ENCODE measurements around the gene LAMB4. TPM values are rescaled to one million over a fixed set of nuclear protein-coding genes. Genes with fewer than 3 reads are reported as not detected.
A peak's percentile ranks its signal among the peaks of the same experiment; 100 is the strongest.

Gene LAMB4
- total RNA-seq, 2 donors from 2014 or later, result not detected

DNA sequence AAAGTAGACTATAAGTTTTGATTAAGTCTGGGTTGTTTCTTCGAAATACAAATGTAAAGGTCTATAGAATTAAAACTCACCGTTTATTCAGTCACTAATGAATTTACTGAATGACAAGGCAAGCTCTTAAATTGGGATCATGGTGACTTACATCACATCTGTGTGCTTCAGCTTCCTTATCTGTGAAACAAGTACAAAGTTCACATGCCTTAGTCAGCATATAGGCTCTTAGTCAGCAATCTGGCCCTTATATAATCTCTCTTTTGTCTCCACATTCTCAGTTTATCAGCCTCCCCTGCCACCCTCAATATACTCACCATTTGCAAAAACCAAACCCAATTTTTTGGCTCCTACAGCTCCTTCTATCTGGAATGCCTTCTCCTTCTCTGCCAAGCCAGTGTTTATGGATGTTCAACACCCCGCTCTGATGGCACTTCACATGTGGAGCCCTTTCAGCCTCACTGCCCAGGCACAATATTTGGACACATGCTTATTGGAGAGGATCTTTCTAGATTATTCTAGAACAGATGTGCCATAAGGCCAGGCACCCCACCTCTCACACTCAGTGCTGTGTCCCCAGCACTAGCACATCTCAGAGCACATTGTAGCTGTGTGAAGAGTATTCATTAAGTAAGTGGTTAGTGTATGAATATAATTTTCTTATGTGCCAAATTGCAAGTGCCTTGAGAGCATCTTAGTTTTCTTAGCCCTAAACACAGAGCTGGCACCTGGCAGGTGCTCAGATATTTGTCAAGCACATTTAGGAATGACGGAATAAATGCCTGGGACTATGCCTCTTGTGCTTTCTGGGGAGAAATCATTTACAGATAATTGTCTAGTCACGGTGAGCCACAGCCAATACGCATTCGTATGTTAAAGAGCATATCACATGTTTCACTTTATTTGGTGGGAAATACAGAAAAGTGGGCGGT is 117.4 kb downstream of the LAMB4 start:
- Mint-ChIP-seq H3K36me3 (no peaks in the 10 kb centered on the region), H3K4me3 (no peak overlapping the region), H3K27ac (no peak overlapping the region), H3K27me3 (peaks cover 2 to 10% of the 10 kb centered on the region in 2 donors), H3K4me1 (ENCODE audit: low read depth in 2 of 2) (no peaks in the 10 kb centered on the region), H3K9me3 (no peaks in the 10 kb centered on the region)
- DNase-seq (ENCODE audit: low spot score) (no peak), ATAC-seq (no peak)

DNA sequence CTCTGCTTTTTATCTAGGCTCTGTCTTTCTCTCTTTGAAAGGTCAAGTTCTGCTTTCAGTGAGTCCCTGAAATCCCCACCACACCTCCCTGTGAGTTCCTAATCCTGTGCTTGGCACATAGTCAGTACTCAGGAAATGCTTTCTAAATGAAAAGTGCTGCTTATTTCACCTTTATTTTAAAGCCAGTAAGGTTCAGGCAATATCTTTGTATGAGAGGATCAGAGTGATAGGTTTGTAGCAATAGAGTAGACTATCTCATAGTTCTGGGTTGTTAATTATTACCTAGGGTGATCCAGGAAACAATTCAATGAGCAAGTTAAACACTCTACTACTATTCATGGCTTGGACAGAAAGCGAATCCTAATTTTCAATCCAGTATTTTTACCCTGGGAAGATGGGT is 119.8 kb downstream of the LAMB4 start:
- no peak for DNase-seq (ENCODE audit: low spot score)
- no peak overlapping the region for H3K4me3 Mint-ChIP-seq
- H3K27ac Mint-ChIP-seq, result no peak overlapping the region
- H3K36me3 Mint-ChIP-seq, result no peaks in the 10 kb centered on the region
- ATAC-seq, result no peak
- peaks cover 19 to 20% of the 10 kb centered on the region in 2 donors for H3K27me3 Mint-ChIP-seq
- H3K4me1 Mint-ChIP-seq (ENCODE audit: low read depth in 2 of 2), result no peaks in the 10 kb centered on the region
- no peaks in the 10 kb centered on the region for H3K9me3 Mint-ChIP-seq

DNA sequence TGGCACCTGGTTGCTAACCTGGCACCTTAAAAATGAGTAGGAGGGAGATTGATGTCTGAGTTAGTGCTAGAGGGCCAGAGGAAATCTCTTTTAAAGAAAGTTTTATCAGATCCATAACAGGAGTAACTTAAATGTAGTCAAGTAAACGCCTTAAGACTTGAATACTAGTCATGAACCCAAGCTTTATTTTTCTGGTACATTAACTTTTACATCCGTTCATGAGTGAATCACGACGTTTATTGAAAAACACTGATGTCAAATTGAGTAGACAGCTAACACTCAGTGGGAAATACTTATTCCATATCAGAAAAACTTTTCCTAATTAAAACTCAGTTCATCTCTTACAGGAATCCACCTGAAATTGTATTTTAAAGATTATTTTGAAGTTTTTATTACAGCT is 120.3 kb downstream of the LAMB4 start:
- H3K4me3 Mint-ChIP-seq, result no peak overlapping the region
- no peaks in the 10 kb centered on the region for H3K36me3 Mint-ChIP-seq
- no peaks in the 10 kb centered on the region for H3K4me1 Mint-ChIP-seq (ENCODE audit: low read depth in 2 of 2)
- ATAC-seq (no peak), DNase-seq (ENCODE audit: low spot score) (no peak)
- no peaks in the 10 kb centered on the region for H3K9me3 Mint-ChIP-seq
- peaks cover 23 to 25% of the 10 kb centered on the region in 2 donors for H3K27me3 Mint-ChIP-seq
- no peak overlapping the region for H3K27ac Mint-ChIP-seq

DNA sequence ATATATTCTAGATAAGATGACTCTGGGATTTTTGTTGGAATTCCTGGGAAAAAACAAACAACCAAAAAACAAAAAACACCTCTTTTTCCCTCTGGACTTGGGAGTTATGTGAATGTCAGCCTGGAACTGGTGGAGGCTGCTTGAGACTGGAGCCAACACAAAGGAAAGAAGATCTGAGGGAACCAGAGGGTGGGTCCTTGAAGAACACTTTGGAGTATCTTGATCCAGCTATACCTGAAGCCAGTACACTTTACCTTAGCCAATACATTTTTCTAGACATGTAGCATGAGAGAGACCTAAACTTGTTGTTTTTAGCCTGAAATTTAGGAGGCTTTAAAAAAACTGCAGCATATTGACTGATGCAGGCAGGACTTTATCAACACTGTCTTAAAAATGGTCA is 121.3 kb downstream of the LAMB4 start:
- no peak for ATAC-seq
- peaks cover 0 to 4% of the 10 kb centered on the region in 2 donors for H3K4me1 Mint-ChIP-seq (ENCODE audit: low read depth in 2 of 2)
- no peaks in the 10 kb centered on the region for H3K9me3 Mint-ChIP-seq
- peaks cover 30 to 34% of the 10 kb centered on the region in 2 donors for H3K27me3 Mint-ChIP-seq
- no peak for DNase-seq (ENCODE audit: low spot score)
- H3K27ac Mint-ChIP-seq, result no peak overlapping the region
- no peak overlapping the region for H3K4me3 Mint-ChIP-seq
- H3K36me3 Mint-ChIP-seq, result peaks cover 5% of the 10 kb centered on the region

DNA sequence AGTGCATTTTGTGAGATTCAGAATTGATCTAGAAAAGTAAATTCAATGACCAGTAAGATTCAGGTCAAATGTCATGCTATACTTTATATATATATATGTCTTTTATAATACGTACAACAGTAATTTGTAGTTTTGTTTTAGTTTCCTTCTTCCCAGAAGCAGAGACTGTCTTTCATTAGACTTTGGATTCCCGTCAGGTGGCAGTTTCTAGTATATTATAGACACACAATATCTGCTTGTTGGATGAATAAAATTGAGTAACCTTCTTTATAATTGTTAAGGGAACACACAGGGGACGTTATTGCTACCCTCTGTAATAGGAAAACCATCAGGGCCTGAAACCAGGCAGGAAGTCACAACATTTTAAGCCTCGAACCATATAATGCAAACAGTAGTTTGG is 121.9 kb downstream of the LAMB4 start:
- Mint-ChIP-seq H3K9me3 (no peaks in the 10 kb centered on the region), H3K4me3 (no peak overlapping the region), H3K36me3 (peaks cover 6% of the 10 kb centered on the region), H3K27ac (no peak overlapping the region), H3K4me1 (ENCODE audit: low read depth in 2 of 2) (peaks cover 0 to 4% of the 10 kb centered on the region in 2 donors), H3K27me3 (peaks cover 33 to 37% of the 10 kb centered on the region in 2 donors)
- no peak for ATAC-seq
- DNase-seq (ENCODE audit: low spot score), result no peak

DNA sequence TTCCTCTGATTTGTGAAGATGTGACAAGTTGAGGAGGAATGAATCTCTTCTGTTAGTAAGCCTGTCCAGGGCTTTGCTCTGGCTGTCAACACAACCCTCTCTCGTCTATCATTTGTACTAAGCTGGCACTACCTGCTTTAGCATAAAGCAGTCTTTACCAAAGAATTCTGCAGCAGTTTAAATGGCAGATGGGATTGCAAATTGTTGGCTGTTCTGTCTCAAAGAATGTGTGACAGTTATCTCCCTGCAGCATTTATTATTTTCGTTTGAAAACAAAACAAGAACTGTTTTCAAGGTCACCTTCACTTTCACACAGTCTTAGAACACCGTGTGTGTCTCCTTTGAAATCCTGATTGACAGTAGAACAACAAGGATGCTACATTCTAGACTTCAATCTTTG is 122.4 kb downstream of the LAMB4 start:
- no peaks in the 10 kb centered on the region for H3K9me3 Mint-ChIP-seq
- ATAC-seq (no peak), DNase-seq (ENCODE audit: low spot score) (no peak)
- H3K27me3 Mint-ChIP-seq, result peaks cover 34 to 37% of the 10 kb centered on the region in 2 donors
- H3K4me1 Mint-ChIP-seq (ENCODE audit: low read depth in 2 of 2), result peaks cover 0 to 4% of the 10 kb centered on the region in 2 donors
- no peak overlapping the region for H3K27ac Mint-ChIP-seq
- H3K4me3 Mint-ChIP-seq, result no peak overlapping the region
- H3K36me3 Mint-ChIP-seq, result peaks cover 6% of the 10 kb centered on the region

DNA sequence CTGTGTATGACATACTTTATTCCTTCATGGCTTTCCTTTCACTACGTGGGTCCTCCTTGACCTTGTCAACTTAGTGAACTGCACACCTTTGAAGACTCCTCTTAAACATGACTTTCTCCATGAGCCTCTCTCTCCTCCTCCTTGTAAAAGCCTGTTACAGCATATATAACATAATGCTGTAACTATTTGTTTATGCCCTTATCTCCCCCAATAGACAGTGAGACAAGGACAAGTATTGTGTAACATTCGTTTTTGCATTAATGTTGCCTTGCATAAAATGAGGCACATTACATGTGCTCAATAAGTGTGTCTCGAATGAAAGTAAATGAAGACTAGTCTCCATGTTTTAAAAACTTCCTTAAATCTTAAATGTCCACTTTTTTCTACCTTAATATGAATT is 122.9 kb downstream of the LAMB4 start:
- no peak overlapping the region for H3K4me3 Mint-ChIP-seq
- peaks cover 0 to 4% of the 10 kb centered on the region in 2 donors for H3K4me1 Mint-ChIP-seq (ENCODE audit: low read depth in 2 of 2)
- peaks cover 33 to 37% of the 10 kb centered on the region in 2 donors for H3K27me3 Mint-ChIP-seq

DNA sequence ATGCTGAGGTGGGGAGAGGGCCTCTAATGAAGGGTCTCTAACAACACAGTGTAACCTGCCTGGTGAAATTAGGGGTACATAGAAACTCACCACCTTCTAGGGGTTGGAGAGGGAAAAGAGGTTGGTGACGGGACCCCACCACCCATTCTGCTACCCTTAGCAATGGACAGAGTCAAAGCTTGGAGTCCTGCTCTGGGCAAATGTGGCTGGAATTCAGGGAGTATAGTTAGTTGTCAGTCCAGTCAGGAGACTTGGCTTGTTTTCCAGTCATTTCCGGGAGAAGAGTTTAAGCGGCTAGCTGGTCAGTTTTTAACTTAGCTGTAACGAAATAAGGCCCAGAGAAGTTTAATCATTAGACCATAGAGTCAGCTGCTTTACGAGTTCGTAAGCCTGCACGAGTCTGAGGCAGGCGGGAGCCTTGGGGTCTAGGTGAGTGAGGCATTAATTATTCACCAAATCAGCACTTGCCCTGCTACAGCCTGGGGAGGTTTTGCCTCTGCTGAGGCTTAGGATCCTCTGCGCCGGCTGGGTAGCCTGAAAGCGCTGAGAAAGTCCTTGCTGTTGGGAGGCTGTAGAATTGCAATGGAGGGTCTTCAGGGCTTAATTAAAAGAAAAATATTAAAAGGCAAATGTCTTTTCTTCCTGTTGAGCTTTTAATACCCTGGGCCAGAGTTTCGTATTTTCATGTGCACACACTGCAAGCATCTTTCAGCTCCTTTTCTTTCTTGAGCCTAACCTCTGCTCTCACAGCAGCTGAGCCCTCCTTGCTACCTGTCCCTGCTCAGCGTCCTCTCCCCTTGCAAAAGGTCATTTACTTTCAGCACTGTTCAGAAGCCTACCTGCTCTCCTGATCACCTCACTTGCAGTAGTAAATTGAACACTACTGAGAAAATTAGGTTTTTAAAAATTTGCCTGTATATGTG is 125.7 kb downstream of the LAMB4 start:
- DNase-seq (ENCODE audit: low spot score), result no peak
- peaks cover 0 to 4% of the 10 kb centered on the region in 2 donors for H3K4me1 Mint-ChIP-seq (ENCODE audit: low read depth in 2 of 2)
- ATAC-seq, result no peak
- H3K9me3 Mint-ChIP-seq, result no peaks in the 10 kb centered on the region
- H3K27ac Mint-ChIP-seq, result no peak overlapping the region
- H3K36me3 Mint-ChIP-seq, result peaks cover 6% of the 10 kb centered on the region
- H3K27me3 Mint-ChIP-seq, result peaks cover 37 to 39% of the 10 kb centered on the region in 2 donors
- H3K4me3 Mint-ChIP-seq, result peak overlapping the region; percentile 4

More for the DNA sequence above, 122.9 kb downstream of the LAMB4 start:
- DNase-seq (ENCODE audit: low spot score) (no peak), ATAC-seq (no peak)
- Mint-ChIP-seq H3K27ac (no peak overlapping the region), H3K9me3 (no peaks in the 10 kb centered on the region), H3K36me3 (peaks cover 6% of the 10 kb centered on the region)

DNA sequence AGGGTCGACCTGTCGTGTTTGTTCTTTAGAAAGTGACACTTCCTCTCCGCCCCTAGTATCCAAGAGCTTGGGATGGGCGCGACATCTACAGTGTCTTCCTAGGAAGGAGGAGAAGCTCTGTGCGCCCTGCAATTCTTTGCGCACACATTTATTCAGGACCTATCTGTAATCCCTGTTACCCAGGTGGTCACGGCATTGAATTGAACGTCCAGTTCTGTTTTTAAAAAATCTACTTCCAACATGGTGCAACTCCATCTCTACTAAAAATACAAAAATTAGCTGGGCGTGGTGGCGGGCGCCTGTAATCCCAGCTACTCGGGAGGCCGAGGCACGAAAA is 126.6 kb downstream of the LAMB4 start:
- peaks cover 6% of the 10 kb centered on the region for H3K36me3 Mint-ChIP-seq
- peaks cover 0 to 4% of the 10 kb centered on the region in 2 donors for H3K4me1 Mint-ChIP-seq (ENCODE audit: low read depth in 2 of 2)
- peak overlapping the region; percentile 4 for H3K4me3 Mint-ChIP-seq
- no peak overlapping the region for H3K27ac Mint-ChIP-seq
- H3K27me3 Mint-ChIP-seq, result peaks cover 39% of the 10 kb centered on the region in 2 donors
- no peak for ATAC-seq
- H3K9me3 Mint-ChIP-seq, result no peaks in the 10 kb centered on the region
- DNase-seq (ENCODE audit: low spot score), result no peak

DNA sequence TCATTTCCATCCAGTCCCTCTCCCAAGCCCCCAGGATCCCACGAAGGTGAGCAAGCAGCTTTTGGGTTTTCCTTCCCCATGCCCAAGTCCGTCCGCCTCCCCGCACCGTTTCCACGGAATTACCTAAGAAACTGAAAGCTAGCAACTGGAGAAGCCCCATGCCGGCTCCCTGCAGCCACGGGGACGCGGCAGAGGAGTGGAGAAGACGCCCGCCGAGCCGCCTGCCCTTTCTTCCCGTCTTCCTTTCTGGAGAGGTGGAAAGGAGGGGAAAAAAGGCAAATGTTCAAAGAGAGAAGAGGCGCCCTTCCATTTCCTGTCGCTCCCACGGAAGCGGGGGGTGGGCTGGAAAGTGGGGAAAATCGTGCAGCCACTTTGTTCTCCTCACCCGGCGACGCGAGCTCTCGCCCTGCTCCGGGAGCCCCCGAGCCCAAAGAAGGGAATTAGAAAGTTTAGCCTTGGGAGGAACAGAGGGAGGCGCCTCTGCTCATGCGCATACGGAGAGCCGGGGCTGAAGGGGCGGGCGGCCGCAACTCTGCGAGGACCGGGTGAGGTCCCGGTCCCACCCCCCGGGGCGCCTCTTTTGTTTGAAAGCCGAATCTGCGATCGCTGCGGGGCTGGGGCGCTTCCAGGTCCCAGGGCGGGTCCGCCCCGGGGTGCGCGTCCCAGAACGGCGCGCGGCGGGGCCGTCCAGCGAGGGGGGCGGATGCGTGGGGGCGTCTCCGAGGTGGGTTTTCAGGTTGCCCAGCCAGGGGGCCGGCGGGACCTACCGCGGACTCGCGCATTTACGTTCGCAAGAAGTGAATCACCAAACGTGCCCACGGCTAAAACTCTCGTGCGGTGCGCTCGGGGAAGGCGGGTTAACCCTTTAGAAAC is 127.2 kb downstream of the LAMB4 start, which contains the start of gene LAMB1:
LAMB1 (minus strand) TSS at position 436 of the 873 bp plus-strand sequence; CDS start at position 160, 276 bp downstream.
- no peak for DNase-seq (ENCODE audit: low spot score)
- no peaks in the 10 kb centered on the region for H3K9me3 Mint-ChIP-seq
- H3K4me3 Mint-ChIP-seq, result peak within 1 kb of the TSS; percentile 36

DNA sequence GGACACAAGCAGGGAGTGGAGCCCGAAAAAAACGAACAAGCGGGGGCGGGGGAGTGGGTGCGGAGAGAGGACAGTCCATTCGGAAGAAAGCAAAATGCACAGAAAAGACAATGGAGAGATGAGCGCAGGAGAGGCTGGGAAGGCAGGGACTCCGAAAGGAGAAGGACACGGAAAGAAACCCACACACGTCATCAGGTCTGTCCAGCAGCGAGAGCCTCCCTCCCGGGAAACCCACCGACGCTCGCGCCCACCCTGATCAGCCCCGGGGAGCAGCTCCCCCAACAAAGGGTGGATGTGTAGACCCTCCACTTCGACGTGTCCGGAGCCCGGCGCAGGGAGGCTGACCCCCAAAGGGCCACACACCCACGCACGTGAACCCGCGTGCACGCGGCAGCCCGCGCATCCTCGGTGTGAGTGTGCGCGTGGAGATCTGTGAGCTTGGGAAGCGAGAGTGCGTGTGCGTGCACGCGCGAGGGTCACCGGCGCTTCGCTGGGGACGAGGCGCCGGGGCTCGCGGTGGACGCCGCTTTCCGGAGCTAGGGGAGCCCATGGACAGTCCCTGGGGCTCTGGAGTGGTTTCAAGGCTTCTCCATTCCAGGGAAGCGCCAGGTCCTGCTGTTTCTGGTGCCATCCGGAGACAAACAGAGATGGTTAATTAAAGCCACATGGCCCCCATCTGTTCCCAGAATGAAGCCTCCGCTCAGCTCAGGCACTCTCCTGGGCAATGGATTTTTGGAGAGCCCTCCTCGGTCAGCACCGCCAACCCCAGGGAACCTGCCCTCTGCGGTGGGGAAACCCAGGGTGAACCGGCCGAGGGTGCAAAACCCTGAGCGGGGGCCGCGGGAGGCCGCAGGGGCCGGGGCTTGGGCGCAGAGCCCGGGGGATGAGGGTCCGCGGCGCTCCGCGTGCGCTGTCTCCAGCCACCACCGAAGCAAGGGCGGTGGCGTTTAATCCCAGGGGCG is 128.1 kb downstream of the LAMB4 start:
- peaks cover 0 to 4% of the 10 kb centered on the region in 2 donors for H3K4me1 Mint-ChIP-seq (ENCODE audit: low read depth in 2 of 2)
- H3K4me3 Mint-ChIP-seq, result no peak overlapping the region
- DNase-seq (ENCODE audit: low spot score), result no peak
- ATAC-seq, result peak in 1 of 2 donors; percentile 21
- no peaks in the 10 kb centered on the region for H3K9me3 Mint-ChIP-seq
- H3K36me3 Mint-ChIP-seq, result peaks cover 6% of the 10 kb centered on the region
- peaks cover 36 to 42% of the 10 kb centered on the region in 2 donors for H3K27me3 Mint-ChIP-seq
- H3K27ac Mint-ChIP-seq, result no peak overlapping the region

More for the DNA sequence above, 127.2 kb downstream of the LAMB4 start, which contains the start of gene LAMB1:
- Mint-ChIP-seq H3K4me1 (ENCODE audit: low read depth in 2 of 2) (peaks cover 0 to 4% of the 10 kb centered on the region in 2 donors), H3K36me3 (peaks cover 6% of the 10 kb centered on the region), H3K27me3 (peaks cover 39 to 45% of the 10 kb centered on the region in 2 donors), H3K27ac (no peak within 1 kb of the TSS)
- no peak for ATAC-seq
